ENCODE measurements around the gene CDC34.

Gene CDC34

GRCh38 chr19:497869-498510, 33.6 kb upstream of the CDC34 start:
- DNase-seq = no peak

DNA sequence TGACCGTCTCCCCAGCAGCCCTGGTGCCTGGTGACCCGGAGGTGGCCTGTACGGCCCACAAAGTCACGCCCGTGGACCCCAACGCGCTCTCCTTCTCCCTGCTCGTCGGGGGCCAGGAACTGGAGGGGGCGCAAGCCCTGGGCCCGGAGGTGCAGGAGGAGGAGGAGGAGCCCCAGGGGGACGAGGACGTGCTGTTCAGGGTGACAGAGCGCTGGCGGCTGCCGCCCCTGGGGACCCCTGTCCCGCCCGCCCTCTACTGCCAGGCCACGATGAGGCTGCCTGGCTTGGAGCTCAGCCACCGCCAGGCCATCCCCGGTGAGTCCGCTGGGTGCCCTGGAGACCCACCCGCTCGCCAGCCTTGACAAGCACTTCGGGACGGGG, 33.1 kb upstream of the CDC34 start:
- no peak for DNase-seq

GRCh38 chr19:498977-499623, 32.5 kb upstream of the CDC34 start:
- DNase-seq = no peak

DNA sequence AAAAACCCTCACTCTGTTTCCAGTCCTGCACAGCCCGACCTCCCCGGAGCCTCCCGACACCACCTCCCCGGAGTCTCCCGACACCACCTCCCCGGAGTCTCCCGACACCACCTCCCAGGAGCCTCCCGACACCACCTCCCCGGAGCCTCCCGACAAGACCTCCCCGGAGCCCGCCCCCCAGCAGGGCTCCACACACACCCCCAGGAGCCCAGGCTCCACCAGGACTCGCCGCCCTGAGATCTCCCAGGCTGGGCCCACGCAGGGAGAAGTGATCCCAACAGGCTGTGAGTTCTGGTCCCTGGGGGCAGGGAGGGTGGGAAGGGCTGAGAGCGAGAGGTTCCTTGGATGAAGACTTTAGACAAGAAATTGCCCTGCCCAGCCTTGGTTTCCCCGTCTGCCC, 29.9 kb upstream of the CDC34 start:
- no peak for DNase-seq

- no peak for DNase-seq
These were observed 26.9 kb upstream of the CDC34 start for GRCh38 chr19:504616-505015.

DNA sequence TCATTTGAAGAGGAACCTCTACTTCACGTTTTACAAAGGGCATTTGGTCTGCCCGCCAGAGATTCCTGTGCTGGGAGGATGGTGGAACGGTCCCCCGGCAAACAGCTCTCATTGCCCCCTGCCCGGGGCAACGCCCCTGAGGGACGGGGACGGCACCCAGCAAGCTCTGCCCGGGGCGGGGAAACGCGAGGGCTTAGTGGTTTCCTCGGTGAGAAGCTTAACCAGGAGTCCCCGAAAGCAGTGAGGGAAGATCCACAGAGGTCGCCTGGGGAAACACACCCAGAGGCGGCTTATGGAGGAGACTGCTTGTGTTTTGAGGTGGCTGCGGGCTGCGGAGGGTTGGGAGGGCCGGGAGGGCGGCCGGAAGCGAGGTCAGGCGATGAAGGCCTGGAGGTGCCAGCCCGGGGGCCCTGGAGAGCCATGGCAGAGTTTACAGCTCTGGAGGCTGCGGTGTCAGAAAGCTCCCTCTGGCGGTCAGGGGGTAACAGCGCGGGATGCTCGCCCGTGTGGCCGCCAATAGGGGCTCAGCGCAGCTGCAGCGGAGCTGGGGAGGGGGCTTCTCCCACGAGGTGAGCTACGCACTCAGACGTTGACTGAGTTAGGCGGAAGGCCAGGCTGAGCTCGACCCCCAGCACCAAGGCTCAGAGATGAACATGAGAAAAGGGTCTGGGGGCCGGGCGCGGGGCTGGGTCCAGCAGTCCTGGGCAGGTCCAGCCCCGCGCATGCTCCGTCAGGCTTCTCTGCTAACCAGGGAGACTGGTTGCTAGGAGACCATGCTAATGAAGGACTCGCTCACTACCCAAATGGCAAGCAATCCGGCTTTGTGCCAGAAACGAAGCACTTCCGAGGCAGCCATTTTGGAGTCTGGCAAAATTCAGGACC, 24.9 kb upstream of the CDC34 start:
- DNase-seq = peak; percentile 99

DNA sequence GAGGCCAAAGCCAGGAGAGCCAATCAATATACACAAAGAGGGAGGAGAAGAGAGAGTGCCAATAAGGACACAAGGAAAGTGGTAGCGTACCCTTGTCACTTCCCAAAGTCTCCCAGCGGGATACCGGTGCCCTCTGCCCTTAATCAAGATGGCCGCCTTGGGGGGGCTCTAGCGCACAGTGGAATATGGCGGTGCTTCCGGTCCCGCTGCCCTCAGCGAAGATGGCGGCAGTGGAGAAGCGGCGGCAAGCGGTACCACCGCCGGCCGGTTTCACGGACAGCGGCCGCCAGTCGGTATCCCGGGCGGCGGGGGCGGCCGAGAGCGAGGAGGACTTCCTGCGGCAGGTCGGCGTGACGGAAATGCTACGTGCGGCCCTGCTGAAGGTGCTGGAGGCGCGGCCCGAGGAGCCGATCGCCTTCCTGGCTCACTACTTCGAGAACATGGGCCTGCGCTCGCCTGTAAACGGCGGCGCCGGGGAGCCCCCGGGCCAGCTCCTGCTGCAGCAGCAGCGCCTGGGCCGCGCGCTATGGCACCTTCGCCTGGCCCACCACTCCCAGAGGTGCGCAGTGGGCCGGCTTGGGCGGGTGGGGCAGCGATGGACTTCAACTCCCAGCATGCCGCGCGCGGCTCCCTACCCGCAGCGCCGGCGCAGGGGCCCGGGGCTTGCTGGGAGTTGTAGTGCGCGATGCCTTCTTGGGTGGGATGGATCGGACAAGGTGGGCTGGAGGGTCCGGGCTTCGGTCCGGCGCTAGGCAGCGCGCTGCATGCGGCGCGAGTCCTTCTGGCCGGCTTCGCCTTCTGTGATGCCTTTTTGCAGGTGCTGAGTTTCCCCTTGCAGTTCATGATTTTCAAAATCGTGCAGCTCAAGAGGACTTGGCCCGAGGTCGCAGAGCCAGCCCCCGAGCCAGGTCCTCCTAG, 24.0 kb upstream of the CDC34 start, which contains the start of gene TPGS1:
TSS of gene TPGS1 (plus strand) at position 212 of the 918 bp plus-strand sequence. CDS start at position 222, 10 bp downstream.
- DNase-seq = peak; percentile 76

DNA sequence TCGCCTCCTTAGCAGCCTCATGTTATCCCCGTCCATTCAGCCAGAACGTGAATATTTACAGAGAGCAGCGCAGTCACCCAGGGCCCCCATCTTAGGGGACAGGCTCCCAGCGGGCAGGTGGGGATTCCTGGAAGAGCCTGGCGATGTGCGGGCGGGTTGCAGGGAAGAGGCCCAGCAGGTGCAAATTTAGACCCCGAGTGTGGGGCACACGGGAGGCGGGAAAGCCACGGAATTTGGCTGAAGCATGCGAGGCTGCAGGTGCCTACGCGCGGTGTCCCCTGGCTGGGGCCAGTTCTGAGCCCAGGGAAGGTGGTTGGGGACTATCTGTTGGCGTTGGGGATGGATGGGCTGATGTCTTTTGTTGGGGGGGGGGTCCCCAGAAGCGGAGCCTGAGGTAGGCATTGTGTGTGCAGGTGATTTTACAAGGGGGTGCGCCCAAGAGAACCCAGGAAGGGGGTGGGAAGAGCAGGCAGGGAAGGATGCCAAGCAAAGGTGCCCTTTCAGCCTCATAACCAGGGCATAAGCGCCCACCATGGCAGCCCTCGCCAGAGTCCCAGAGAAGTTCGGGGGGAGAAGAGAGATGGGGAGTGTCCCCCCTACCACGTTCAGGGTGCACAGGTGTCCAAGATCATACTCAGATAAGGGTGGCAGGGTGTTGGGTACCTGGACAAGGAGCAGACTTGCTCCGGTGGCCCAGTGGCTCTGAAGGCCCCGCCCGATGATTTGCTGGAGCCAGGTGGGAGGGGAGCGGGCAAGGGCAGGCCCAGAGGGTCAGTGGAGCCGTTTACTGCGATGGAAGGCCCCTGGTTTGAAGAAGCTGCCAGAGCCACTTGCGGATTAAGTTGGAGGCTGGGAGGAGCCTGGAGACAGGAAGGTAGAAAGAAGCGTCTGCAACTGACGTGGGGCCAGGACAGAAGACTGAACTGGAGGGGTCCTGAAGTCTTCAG, 23.1 kb upstream of the CDC34 start:
- DNase-seq = no peak

GRCh38 chr19:510606-511100, 20.9 kb upstream of the CDC34 start:
- peak; percentile 61 for DNase-seq

- DNase-seq = peak; percentile 34
These were observed 20.3 kb upstream of the CDC34 start for GRCh38 chr19:511101-511851.

- no peak for DNase-seq
These were observed 18.8 kb upstream of the CDC34 start for GRCh38 chr19:512547-513365.

DNA sequence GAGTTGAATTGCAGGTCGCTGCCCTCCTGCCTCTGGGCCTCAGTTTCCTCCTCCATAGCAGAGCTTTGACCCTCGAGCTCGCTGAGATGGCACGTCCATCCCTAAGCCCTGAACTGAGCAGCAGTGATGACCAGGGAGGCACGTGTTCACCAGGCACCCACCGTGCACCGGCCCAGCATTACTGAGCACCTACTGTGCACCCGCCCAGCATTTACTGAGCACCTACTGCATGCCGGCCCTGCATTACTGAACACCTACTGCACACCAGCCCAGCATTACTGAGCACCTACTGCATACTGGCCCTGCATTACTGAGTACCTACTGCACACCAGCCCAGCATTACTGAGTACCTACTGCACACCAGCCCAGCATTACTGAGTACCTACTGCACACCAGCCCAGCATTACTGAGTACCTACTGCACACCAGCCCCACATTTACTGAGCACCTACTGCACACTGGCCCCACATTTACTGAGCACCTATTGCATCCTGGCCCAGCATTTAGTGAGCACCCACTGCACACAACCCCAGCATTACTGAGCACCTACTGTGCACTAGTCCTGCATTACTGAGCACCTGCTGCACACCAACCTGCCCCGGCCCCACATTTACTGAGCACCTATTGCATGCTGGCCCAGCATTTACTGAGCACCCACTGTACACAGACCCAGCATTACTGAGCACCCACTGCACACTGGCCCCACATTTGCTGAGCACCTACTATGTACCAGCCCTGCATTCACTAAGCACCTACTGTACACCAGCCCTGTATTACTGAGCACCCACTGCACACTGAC, 18.0 kb upstream of the CDC34 start:
- no peak for DNase-seq

- no peak for DNase-seq
These were observed 17.3 kb upstream of the CDC34 start for GRCh38 chr19:514166-514663.

- no peak for DNase-seq
These were observed 13.6 kb upstream of the CDC34 start for GRCh38 chr19:517721-518597.

GRCh38 chr19:518598-519231, 12.8 kb upstream of the CDC34 start:
- DNase-seq = no peak

DNA sequence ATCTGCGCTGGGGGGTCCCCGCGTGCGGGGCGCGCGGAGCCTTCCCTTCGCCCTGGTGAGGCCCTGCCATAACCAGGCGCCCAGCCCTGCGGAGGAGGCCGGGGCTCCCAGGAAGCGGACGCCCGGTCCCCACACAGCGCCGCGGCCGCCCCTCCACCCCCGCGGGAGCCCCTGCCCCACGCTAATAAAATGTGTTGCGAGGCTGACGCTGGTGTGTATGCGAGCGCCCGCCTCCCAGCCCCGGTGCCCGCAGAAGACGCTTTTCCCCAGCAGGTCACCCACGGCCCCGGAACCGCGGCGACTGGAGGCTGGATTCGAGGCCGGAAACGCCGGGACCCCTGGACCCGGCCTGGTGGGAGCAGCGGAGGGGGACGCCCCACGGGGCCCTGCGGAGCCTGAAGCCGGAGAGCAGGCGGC, 12.1 kb upstream of the CDC34 start:
- DNase-seq = no peak

DNA sequence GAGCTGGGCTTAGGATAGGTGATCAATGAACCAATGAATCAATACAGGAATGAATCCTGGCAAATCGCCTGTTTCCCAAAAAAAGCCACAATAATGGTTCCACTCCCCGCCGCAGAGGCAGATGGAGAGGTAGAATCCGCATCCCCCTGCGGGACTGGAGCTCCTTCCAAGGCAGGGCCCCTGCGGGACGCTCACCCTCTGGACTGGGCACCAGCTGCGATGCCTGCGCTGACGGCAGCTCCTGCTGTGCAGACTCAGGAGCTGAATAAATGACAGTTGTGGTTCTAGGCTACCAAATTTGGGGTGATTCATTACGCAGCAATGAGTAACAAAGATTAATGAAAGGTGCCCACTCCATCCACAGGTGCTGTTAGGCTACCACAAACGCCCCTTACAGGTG, 8.8 kb upstream of the CDC34 start:
- DNase-seq = no peak
